Gastroesophageal sphincter (tissue), 3 donors: ENCODE data around the gene PLCG2.

Experiments
- POLR2A ChIP-seq, 2 donors: fragments of 450-650 bp; IDR thresholded peaks; one replicate each; pipeline ENCODE4 v1.6.1; 2017; ENCODE audit warnings: antibody characterized with exemption in 2 of 2, mild to moderate bottlenecking in 2 of 2, moderate library complexity in 1 of 2
- POLR2AphosphoS5 ChIP-seq: sonication (generic); formaldehyde crosslinking; IDR thresholded peaks from one replicate; pipeline ENCODE4 v1.6.1; 2017; ENCODE audit warnings: antibody characterized with exemption
- TF ChIP-seq, protein P1 (sequence below), 4 experiments: fragments of 200-600 bp in 2 of 4; fragments of 450-650 bp in 2 of 4; sonication (generic) in 1 of 4; IDR thresholded peaks; one replicate each; pipeline ENCODE4 v1.5.1; 2017 to 2019; ENCODE audit warnings: antibody characterized with exemption in 4 of 4, mild to moderate bottlenecking in 2 of 4, moderate library complexity in 2 of 4

DNA sequence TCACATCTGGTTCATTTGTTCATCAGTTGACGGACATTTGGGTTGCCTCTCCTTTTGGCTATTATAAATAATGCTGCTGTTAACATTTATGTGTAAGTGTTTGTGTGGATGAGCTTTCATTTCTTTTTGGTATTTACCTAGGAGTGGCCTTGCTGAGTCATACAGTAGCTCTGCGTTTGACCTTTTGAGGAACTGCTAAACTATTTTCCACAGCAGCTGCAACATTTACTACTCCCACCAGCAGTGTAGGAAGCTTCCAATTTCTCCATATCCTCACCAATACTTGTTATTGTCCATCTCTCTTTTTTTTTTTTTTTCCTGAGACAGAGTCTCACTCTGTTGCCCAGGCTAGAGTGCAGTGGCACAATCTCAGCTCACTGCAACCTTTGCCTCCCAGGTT is 20.7 kb upstream of the PLCG2 start:
- TF ChIP-seq, protein P1, sequence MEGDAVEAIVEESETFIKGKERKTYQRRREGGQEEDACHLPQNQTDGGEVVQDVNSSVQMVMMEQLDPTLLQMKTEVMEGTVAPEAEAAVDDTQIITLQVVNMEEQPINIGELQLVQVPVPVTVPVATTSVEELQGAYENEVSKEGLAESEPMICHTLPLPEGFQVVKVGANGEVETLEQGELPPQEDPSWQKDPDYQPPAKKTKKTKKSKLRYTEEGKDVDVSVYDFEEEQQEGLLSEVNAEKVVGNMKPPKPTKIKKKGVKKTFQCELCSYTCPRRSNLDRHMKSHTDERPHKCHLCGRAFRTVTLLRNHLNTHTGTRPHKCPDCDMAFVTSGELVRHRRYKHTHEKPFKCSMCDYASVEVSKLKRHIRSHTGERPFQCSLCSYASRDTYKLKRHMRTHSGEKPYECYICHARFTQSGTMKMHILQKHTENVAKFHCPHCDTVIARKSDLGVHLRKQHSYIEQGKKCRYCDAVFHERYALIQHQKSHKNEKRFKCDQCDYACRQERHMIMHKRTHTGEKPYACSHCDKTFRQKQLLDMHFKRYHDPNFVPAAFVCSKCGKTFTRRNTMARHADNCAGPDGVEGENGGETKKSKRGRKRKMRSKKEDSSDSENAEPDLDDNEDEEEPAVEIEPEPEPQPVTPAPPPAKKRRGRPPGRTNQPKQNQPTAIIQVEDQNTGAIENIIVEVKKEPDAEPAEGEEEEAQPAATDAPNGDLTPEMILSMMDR (IDR thresholded peaks at IDR 0.05), result no peak
- TF ChIP-seq POLR2A (IDR thresholded peaks at IDR 0.05), result no peak
- no peak for TF ChIP-seq POLR2AphosphoS5
